ENCODE results near the gene ADCY1.

DNA sequence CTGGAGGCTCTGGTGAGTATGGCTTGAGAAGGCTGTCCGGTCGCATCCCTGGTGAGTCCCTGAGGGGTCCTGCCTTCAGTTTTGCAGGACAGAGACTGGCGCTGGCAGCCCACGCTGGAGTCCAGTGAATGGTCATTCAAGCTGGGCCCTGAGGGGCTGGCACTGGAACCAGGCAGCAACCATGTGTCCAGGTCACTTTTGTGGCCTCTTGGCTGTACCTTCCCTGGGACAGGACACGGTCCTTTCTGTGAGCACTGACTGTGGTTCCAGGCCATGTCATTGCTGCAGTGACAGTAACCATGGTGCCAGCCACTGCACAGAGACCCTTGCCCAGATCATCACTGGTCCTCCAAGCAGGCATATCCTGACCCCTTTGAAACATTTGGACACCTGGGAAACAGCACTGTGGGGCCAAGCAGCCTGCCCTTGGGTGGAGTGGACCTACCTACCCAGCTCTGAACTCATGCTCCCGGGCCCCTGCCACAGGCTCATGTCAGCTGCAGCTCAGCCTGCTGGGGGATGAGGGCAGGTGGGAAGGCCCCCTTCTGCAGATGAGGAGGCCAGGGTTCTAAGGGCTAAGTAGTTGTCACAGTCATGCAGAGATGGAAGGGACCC, 72.1 kb downstream of the ADCY1 start:
- TF ChIP-seq CTCF (conservative IDR thresholded peaks at IDR 0.05; ENCODE audit: low read depth, low read length) (no peak), EZH2 (IDR thresholded peaks at IDR 0.05; ENCODE audit: low read length, unreplicated experiment) (no peak)

Measured in PC-3 (cell line).